Activated CD8-positive, alpha-beta memory T cell treated with anti-CD3 and anti-CD28 coated beads for 24 hours (primary cell): ENCODE measurements around the gene FOSL1.

Source experiments
- DNase-seq: peaks from one replicate; pipeline ENCODE4 v3.0.0-alpha.2; 2020

Gene FOSL1

DNA sequence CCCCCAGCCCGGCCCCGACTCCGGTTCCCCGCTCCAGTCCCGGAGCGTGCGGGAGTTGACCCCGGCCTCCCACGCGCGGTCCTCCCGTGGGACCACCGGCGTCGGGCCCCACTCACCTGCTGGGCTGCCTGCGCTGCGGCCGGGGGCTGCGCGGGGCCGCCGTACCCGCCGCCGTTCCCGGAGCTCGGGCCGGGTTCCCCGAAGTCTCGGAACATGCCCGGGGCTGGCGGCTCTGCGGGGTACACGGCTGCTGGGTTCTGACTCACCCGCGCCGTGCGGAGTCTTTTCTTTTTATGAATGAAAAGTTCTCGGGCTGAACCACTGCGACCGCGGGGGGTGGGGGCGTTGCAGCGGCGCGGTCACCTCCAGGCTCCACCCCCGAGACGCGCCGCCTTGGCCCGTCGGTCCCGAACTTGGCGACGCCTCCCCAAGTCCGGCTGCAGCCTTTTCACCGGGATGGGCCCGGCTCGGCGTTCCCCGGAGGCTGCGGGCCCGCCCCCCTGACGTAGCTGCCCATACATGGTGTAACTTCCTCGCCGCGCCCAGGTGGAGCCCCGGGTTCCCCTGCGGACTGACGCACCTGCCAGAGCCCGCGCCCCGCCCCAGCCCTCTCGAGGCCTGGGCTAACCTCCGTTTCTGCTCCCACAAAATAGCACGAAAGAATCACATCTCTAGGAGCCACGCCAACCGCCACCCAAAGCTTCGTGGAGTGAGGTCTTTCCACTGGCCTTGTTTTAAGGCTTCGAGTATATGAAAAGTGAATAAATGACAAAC is at the start of gene FOSL1:
Gene FOSL1 (minus strand): TSS at position 264 of the 774 bp plus-strand sequence. CDS start 49 bp downstream, at position 215.
- peak; percentile 96 for DNase-seq

DNA sequence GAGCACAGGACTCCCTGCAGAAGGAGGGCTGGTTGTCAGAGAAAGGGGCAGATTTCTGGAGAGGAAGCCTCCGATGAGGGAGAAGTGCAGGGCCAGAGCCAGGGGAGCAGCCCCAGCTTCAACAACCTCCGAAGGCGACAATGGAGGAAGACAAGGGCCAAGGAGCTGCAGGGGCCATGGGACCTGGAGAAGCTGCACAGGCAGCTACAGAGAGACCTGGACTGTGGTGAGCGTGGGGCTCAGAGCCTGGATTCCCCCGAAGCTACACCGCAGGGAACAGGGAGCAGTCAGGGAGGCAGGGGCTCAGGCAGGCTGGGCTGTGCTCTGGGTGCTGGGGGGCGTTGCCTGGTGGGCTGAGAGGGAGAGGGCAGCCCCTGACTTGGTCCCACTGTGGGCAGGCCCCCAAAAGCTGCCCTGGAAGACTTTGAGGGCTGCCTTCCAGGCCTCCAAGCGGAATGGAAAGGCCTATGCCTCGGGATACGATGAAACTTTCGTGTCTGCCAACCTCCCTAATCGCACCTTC is 47.5 kb upstream of the FOSL1 start:
- DNase-seq = no peak

DNA sequence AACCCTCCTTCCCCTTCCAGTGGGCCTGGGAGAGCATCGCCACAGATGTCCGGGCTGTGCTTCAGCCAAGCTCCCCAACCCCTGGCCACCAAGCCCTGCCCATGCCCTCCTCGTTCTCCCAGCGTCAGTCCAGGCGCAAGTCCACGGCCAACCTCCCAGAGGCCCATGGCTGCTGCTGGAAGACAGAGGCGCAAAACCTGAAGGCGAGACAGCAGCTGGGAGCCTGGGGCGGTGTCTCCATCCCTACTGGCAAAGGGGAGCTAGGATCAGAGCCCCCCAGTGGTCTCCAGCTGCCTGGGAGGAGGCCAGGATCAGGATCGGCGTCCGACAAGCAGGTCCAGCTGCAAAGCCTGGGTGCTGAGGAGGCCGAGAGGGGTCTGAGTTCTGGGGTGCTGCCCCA is 46.9 kb upstream of the FOSL1 start:
- DNase-seq = no peak

DNA sequence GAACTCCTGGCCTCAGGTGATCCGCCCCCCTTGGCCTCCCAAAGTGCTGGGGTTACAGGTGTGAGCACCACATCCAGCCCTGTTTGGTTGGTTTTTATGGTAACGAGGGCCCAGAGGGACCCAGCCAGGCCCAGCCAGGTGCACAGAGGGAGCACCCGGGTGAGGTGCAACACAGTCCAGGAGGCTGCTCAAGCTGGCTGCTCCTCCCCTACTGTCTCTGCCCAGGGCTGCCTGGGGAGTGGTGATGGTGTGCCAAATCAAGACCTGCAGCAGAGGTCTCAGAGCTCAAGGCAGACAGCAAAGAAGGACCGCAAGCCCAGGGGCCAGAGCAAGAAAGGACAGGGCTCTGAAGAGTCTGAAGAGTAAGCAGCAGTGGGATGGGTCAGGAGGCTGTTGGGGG is 46.5 kb upstream of the FOSL1 start:
- DNase-seq = no peak

DNA sequence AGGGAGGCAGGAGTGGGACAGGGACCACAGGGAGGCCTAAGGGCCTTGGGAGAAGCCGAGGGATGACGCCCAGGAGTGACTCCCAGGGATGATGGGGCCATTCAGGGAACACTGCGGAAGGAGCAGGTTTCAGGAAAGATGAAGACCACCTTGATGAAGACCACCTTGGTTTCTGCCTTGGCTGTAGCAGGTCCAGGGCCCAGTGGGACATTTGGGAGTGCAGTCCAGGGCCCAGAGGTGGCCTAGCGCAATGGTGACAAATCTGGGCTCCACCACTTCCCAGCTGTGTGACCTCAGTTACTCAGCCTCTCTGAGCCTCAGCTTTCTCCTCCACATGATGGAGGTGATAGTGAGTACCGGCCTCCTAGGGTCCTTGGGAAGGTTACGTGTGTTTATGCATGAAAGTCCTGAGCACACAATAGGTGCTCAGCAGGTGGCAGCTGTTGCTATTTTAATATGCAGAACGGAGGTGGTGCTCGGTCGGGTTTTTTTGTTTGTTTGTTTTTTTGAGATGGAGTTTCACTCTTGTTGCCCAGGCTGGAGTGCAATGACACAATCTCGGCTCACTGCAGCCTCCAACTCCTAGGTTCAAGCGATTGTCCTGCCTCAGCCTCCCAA is 45.9 kb upstream of the FOSL1 start:
- no peak for DNase-seq

DNA sequence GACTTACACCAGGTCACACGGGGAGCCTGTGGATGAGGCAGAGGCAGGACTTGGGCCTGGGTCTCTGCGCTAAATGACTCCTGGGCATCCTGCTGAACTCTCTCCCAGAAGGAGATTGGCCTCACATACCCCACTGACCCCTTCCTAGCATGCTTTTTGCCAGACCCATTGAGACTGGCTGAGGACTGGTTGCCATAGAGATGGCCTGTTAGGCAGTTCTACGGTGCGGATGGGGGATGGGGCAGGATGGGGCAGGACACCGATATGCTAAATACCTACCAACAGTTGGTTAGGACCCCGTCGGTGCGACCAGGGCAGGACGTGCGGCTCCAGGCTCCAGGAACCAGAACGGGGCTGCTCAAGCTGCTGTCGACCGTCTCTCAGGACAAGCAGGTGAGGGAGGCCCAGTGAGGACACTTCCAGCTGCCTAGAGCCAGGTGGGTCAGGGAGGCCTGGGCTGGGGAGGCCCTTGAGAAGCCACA is 45.3 kb upstream of the FOSL1 start, which contains the start of gene TSGA10IP:
Gene TSGA10IP (plus strand): TSS at position 51 of the 482 bp plus-strand sequence. CDS start 196 bp downstream, at position 247.
- no peak for DNase-seq

DNA sequence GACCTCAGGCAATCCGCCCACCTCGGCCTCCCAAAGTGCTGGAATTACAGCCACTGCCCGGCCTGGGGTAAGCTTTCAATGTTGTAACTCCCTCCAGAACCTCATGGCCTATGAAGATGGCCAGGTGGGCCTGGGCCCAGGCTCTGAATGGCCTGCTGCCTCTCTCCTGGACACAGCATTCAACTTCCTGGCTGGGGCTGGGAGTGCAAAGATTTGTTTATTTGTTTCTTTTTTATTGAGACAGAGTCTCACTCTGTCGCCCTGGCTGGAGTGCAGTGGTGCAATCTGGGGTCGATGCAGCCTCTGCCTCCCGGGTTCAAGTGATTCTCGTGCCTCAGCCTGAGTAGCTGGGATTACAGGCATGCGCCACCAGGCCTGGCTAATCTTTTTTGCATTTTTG is 44.6 kb upstream of the FOSL1 start:
- no peak for DNase-seq

DNA sequence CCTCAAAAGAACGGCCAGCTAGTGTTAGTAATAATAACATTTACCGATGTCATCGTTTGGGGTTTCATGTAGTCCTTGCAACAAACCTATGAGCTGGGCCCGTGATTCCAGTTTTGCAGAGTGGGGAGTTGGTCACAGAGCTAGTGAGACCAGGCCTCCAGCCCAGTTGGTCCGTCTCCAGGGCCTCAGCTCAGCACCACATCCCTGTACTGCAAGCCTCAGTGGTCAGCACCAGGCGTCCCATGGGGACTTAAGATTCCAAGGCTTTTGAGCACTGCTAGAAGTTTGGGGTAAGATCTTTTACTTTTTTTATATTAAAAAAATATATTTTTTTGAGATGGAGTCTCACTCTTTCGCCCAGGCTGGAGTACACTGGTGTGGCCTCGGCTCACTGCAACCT is 44.0 kb upstream of the FOSL1 start:
- no peak for DNase-seq

DNA sequence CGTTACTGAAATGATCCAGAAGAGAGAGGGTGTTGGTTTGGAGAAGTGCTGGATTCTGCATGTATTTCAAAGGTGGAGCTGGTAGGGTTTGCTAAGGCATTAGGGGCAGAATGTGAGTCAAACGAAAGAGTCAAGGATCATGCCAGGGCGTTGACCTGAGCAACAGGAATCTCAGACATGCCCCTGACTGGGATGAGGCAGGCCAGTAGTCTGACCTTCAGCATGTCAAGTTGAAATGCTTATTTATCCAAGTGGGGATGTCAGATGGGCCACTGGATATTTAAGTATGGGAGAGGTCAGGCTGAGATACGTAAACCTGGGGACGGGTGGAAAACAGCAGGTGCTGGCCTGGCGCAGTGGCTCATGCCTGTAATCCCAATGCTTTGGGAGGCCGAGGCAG is 42.3 kb upstream of the FOSL1 start:
- DNase-seq = no peak

DNA sequence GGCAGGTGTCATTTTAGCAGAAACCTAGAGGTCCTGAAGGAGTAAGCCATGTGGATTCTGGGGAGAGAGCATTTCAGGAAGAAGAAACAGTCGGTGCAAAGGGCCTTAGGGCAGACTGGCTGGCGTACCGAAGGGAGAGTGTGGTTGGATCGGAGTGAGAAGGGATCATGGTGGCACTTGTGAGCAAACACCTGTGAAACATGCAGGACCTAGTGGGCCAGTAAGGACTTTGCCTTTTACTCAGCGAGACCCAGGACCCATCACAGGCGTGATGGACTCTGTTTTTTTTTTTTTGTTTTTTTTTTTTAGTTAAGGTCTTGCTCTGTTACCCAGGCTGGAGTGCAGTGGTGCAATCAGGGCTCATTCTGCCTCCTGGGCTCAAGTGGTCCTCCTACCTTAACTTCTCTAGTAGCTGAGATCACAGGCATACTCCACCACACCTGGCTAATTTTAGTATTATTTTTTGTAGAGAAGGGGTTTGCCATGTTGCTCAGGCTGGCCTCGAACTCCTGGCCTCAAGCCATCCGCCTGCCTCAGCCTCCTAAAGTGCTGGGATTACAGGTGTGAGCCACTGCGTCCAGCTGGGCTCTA is 41.6 kb upstream of the FOSL1 start:
- DNase-seq = no peak

DNA sequence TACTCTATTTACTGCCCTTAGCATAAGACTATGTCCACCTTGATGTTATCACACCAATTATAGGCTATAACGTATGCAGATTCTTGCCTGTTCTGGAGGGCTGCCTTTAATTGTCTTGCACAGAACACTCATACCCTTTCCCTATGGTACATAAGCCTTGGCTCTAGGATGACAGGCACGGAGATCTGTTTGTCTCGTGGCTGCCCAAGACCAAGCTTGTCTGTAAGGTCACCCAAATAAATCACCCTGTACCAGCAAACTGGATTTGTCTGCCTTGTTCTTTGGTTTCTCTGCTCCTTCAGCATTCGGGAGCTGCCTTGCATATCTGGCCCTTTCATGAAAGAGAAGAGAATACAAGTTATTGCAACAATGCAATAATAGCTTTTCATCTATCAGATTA is 37.6 kb upstream of the FOSL1 start:
- DNase-seq = no peak

DNA sequence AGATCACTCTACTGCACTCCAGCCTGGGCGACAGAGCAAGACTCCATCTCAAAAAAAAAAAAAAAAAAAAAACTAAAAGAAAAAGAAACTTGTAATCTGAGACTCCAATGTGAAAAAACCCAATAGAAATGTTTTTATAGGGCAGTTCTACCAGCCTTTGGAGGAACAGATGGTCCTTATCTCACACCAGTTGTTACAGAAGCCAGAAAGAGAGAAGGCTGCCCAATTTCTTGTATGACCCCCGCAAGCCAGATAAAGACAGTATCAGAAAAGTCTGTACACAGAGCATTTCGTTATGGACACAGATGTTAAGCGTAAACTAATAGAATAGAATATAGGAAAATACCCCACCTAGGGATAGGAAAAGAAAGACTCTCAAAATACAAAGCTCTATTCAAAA is 33.8 kb upstream of the FOSL1 start:
- DNase-seq = no peak

DNA sequence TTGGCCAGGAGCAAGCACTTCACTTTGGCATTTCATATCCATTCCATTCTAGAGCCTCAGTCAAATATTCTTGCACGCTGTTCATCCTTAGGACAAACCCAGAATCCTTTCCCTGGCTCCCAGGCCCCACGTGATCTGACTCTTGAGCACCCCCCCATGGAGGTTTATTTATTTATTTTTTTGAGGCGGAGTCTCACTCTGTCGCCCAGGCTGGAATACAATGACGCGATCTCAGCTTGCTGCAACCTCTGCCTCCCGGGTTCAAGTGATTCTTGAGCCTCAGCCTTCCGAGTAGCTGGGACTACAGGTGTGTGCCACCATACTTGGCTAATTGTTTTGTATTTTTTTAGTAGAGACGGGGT is 32.4 kb upstream of the FOSL1 start:
- DNase-seq = no peak

DNA sequence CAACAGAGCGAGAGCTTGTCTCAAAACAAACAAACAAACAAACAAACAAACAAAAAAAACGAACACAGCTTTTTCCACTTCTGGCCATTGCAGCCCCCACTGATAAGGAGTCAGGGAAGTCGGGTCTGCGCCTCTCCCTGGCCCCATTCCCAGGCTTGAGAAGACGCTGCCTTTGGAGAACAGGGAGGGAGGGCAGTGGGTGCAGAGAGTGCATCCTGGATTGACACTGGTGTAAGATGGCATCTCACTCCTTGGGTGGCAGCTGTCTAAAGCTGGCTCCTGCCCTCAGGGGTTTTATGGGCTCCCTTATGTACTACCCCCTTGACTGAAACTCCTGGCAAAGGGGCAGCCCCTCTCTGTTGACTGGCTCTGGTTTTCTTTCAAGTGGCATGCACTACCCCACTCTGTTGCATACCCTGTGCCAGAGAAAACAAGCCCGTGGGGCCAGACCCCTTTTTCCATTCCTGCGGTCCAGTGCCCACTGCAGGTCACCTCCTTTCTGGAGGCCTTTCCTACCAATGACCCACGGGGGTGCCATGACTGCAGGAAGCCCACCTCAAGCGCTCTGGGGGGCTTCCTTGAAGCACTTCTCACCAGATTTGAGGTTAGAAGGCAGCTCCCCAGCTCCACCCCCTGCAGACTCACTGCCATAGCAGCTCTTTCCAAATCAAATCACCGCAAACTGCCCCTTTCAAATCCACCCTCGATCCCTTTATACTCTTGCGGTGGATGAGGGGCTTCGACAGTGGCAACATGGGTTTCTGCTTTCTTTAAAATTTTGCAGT is 31.8 kb upstream of the FOSL1 start:
- no peak for DNase-seq

DNA sequence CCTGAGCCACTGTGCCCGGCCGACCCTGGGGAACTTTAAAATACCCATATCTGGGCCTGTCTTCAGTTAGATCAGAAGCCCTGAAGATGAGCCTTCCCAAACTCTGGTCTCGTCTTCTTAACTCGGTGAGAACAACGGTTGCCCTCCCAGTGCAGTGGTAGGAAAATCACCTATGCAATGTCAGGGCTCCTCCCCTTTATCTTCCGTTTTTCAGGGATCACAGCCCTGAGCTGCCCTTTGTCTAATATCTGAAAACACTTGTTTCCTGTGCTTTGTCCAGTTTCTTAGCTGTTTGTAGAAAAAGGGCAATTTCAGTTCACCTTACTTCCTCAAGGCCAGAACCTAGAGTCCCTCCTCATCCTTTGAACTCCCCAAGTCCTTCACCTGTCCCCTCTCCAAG is 28.5 kb upstream of the FOSL1 start:
- no peak for DNase-seq

DNA sequence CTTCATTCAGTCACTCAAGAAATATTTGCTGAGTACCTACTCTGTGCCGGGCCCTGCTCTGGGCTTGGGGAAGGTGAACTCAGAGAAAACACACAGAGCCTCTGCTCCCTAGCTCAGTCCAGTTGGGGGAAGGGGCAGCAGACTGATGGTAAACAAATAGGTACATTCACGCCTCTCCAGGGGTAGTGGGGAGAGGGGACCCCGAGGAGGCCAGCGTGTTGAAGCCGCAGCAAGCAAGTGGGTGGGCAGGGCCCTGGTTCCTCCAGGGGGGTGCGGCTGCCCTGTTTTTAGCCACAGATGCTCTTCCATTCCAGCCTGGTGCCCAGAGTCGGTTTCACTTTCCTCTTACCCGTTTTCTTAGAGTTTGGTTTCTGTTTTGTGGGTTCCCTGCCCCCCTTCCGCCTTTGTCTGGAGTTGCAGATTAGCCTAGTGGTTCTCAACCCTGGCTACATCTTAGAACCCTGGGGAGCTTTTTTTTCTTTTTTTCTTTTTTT is 27.8 kb upstream of the FOSL1 start:
- peak; percentile 85 for DNase-seq

DNA sequence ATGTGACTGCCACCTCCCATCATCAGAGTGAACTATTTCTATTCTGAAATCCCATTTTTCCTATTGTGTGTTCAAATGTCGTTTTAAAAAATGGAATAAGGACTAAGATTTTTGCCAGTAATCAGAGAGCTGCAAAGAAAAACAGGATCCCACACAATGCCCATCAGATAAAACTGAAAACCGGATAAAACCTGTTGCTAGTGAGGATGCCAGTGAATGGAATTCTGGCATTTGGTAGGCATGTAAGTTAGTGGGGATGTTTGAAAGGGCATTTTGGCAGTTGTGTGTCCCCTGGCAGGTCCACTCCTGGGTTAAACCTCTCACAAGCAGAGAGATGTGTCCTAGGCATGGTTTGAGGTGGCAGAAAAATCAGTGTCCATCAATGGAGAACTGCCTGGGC is 25.2 kb upstream of the FOSL1 start:
- no peak for DNase-seq

DNA sequence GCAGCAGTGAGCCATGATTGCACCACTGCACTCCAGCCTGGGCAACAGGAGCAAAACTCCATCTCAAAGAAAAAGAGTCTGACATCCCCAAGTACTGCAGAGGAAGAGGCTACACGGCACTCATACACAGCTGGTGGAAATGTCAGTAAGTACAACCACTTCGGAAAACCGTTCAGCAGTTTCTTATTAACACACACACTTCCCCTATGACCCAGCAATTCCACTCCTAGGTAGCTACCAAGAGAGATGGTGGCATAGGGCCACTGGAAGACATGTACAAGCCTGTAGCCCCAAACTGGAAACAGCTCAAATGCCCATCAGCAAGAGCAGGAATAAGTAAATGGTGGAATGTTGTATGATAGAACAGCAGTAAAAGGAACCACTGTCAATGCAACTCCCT is 22.4 kb upstream of the FOSL1 start:
- DNase-seq = no peak

DNA sequence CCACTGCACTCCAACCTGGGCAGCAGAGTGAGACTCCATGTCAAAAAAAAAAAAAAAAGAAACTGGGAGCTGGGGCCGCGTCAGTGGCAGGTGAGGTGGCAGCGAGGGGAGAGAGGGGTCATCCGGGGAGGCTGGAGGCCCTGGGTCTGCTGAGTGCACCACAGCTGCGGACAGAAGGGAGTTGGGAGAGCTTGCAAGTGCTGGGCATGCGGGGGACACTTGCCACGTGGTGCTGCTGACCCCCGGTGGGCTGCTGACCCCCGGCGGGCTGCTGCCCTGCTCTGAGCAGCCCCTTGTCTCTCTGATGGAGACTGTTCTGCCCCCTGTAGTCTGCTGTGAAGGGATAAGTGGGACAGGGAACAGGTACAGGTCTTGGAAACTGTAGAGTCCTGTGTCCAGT is 21.7 kb upstream of the FOSL1 start:
- no peak for DNase-seq

DNA sequence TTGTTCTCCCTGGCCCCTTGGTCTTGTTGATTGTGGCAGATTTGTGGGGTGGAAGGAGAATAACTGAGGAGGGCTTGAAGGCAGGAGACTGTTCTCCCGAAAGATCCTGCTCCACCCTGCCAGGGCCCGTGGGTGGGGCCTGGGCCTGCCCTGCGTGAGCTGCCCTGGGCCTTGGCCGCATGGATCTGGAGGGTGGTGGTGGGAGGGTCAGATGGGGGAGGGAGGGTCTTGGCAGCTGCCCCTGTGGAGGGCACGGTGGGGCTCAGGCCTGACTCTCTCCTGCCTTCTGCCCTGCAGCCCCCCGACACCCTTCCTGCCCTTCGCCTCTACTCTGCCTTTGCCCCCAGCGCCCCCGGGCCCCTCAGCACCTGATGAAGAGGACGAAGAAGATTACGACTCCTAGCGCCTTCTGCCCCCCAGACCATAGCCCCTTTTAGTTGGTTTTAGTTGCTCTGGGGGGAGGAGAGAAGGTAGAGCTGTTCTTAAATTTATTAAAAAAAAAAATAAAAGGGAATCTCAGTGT is 20.9 kb upstream of the FOSL1 start:
- DNase-seq = no peak

DNA sequence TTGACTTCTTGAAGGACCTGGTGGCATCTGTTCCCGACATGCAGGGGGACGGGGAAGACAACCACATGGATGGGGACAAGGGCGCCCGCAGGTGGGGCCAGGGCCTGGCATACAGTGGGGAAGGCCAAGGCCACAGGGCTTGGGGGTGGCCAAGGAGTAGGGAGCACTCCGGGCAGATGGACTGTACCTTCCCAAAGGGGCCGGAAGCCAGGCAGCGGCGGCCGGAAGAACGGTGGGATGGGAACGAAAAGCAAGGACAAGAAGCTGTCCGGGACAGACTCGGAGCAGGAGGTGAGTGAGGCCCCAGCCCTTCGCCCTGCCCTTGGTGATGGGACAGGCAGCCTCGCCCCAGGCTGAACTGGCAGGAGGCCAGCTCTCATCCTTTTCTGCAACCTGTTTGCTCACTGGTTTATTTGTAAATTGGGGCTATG is 20.2 kb upstream of the FOSL1 start:
- no peak for DNase-seq

DNA sequence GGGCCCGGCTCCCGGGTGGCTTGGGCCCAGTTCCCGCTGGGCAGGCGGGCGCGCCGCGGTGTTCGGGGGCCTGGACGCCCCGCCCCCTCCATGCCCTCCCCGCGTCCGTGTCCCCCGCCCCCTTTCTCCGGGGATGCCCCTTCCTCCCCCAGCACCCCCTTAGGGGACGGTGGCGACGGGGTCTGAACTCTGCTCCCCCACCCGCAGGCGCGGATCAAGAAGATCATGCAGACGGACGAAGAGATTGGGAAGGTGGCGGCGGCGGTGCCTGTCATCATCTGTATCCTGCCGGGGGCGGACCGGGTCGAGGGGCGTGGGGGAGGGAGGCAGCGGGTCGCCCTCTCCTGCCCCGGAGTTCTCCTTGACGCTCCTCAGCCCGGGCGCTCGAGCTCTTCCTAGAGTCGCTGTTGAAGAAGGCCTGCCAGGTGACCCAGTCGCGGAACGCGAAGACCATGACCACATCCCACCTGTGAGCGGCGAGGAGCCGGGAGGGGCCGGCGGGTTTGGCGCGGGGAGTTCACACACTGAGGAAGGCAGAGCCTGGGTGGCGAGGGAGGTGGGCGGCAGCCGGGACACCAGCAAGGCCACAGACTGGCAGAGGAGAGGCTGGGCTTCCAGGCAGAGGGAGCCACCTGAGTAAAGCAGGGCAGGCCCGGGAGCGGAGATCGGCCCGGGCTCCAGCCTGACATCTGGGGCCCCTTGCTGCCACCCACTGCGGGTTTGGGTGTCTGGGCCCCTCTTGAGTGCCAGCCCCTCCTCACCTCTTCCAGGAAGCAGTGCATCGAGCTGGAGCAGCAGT is 19.6 kb upstream of the FOSL1 start:
- DNase-seq = no peak
